Subcutaneous adipose tissue (tissue), 4 donors: ENCODE measurements around the gene CELF5. TPM values are rescaled to one million over a fixed set of nuclear protein-coding genes. Genes with fewer than 3 reads are reported as not detected.

Source experiments
- CTCF ChIP-seq: fragments of 450-650 bp; IDR thresholded peaks from one replicate; pipeline ENCODE4 v1.5.1; 2016; ENCODE audit warnings: low read depth, mild to moderate bottlenecking, control low read depth, antibody characterized with exemption, moderate library complexity
- total RNA-seq, 4 donors: library from RNA; depleted of rRNA; stranded (reverse); fragments of >200 nt; gene quantifications; one replicate each; pipeline ENCODE4 v1.1.0, GENCODE V29; 2016

Gene CELF5
- total RNA-seq, 4 donors from 2014 or later: not detected

- TF ChIP-seq CTCF: no peak
Measured at GRCh38 chr19:3248728-3249326, 24.4 kb downstream of the CELF5 start.

GRCh38 chr19:3249408-3249807, 24.9 kb downstream of the CELF5 start:
- no peak for TF ChIP-seq CTCF

GRCh38 chr19:3250675-3251074, 26.2 kb downstream of the CELF5 start:
- TF ChIP-seq CTCF: no peak

GRCh38 chr19:3251229-3251628, 26.8 kb downstream of the CELF5 start:
- TF ChIP-seq CTCF: no peak

- no peak for TF ChIP-seq CTCF
Measured at GRCh38 chr19:3252650-3253049, 28.2 kb downstream of the CELF5 start.

GRCh38 chr19:3253270-3253669, 28.8 kb downstream of the CELF5 start:
- no peak for TF ChIP-seq CTCF

GRCh38 chr19:3254520-3254919, 30.1 kb downstream of the CELF5 start:
- TF ChIP-seq CTCF: no peak
